Astrocyte (in vitro differentiated cells and primary cell): ENCODE results near the gene C12orf50. TPM values are rescaled to one million over a fixed set of nuclear protein-coding genes. Genes with fewer than 3 reads are reported as not detected.

Source experiments
- DNase-seq: peaks from one replicate; pipeline ENCODE4 v3.0.0-alpha.2; 2010; ENCODE audit warnings: low read depth
- FAIRE-seq: peaks from 2 replicates; lab custom pipeline; 2011; peaks lifted over from hg19 to GRCh38; lab: Jason Lieb, UNC
- H2AFZ ChIP-seq: 2 replicates; pipeline ENCODE4 v1.6.0; 2012; ENCODE audit warnings: low read depth, low read length, inconsistent platforms
- H3K27ac ChIP-seq: 2 replicates; pipeline ENCODE4 v1.5.1; 2011; ENCODE audit warnings: low read depth, low read length, inconsistent platforms
- H3K27me3 ChIP-seq: 2 replicates; pipeline ENCODE4 v1.6.0; 2011; ENCODE audit warnings: low read length, inconsistent platforms; ENCODE audit not compliant: insufficient read depth
- H3K36me3 ChIP-seq: 2 replicates; pipeline ENCODE4 v1.5.1; 2011; ENCODE audit warnings: low read length, inconsistent platforms; ENCODE audit not compliant: insufficient read depth
- H3K4me1 ChIP-seq: 2 replicates; pipeline ENCODE4 v1.5.1; 2011; ENCODE audit warnings: low read length, inconsistent platforms; ENCODE audit not compliant: insufficient read depth
- H3K4me2 ChIP-seq: 2 replicates; pipeline ENCODE4 v1.6.0; 2012; ENCODE audit warnings: low read length, inconsistent platforms
- H3K4me3 ChIP-seq: 2 replicates; pipeline ENCODE4 v1.5.1; 2011; ENCODE audit warnings: low read depth, mild to moderate bottlenecking, low read length, inconsistent platforms; ENCODE audit not compliant: insufficient read depth
- H3K79me2 ChIP-seq: 2 replicates; pipeline ENCODE4 v1.6.0; 2012; ENCODE audit warnings: mild to moderate bottlenecking, low read length, inconsistent platforms; ENCODE audit not compliant: insufficient read depth
- H3K9ac ChIP-seq: 2 replicates; pipeline ENCODE4 v1.6.0; 2012; ENCODE audit warnings: mild to moderate bottlenecking, low read length, inconsistent platforms
- H3K9me3 ChIP-seq: 2 replicates; pipeline ENCODE4 v1.5.1; 2012; ENCODE audit warnings: low read depth, mild to moderate bottlenecking, low read length, inconsistent platforms; ENCODE audit not compliant: insufficient read depth
- H4K20me1 ChIP-seq: 2 replicates; pipeline ENCODE4 v1.6.0; 2012; ENCODE audit warnings: low read length, inconsistent platforms; ENCODE audit not compliant: insufficient read depth
- H3K27ac Mint-ChIP-seq: one replicate; pipeline ENCODE4 v1.8.0; 2021; ENCODE audit warnings: mild to moderate bottlenecking, mixed read lengths; ENCODE audit not compliant: unreplicated experiment
- H3K27me3 Mint-ChIP-seq: one replicate; pipeline ENCODE4 v1.8.0; 2021; ENCODE audit warnings: low read depth, mixed read lengths; ENCODE audit not compliant: unreplicated experiment
- H3K36me3 Mint-ChIP-seq: one replicate; pipeline ENCODE4 v1.8.0; 2021; ENCODE audit warnings: low read depth, mixed read lengths; ENCODE audit not compliant: unreplicated experiment
- H3K4me1 Mint-ChIP-seq: one replicate; pipeline ENCODE4 v1.8.0; 2021; ENCODE audit warnings: low read depth, mixed read lengths; ENCODE audit not compliant: unreplicated experiment
- H3K4me3 Mint-ChIP-seq: one replicate; pipeline ENCODE4 v1.8.0; 2021; ENCODE audit warnings: mild to moderate bottlenecking, moderate library complexity, mixed read lengths; ENCODE audit not compliant: unreplicated experiment
- H3K9me3 Mint-ChIP-seq: one replicate; pipeline ENCODE4 v1.8.0; 2021; ENCODE audit warnings: mild to moderate bottlenecking, mixed read lengths; ENCODE audit not compliant: unreplicated experiment
- EZH2 ChIP-seq: IDR thresholded peaks from 2 replicates; pipeline ENCODE4 v1.6.1; 2012; ENCODE audit warnings: mild to moderate bottlenecking, low read length, inconsistent platforms; ENCODE audit not compliant: insufficient read depth
- total RNA-seq: library from RNA; stranded (reverse); gene quantifications from 2 replicates; pipeline ENCODE4 v1.2.1, GENCODE V29; 2021
- TF ChIP-seq, protein P1 (sequence below): IDR thresholded peaks from 2 replicates; pipeline ENCODE4 v1.5.1; 2011; ENCODE audit warnings: low read depth, mild to moderate bottlenecking, inconsistent platforms, low read length, moderate library complexity; ENCODE audit not compliant: insufficient read depth

The C12orf50 gene
- total RNA-seq, 1 donor from 2014 or later, result not detected

DNA sequence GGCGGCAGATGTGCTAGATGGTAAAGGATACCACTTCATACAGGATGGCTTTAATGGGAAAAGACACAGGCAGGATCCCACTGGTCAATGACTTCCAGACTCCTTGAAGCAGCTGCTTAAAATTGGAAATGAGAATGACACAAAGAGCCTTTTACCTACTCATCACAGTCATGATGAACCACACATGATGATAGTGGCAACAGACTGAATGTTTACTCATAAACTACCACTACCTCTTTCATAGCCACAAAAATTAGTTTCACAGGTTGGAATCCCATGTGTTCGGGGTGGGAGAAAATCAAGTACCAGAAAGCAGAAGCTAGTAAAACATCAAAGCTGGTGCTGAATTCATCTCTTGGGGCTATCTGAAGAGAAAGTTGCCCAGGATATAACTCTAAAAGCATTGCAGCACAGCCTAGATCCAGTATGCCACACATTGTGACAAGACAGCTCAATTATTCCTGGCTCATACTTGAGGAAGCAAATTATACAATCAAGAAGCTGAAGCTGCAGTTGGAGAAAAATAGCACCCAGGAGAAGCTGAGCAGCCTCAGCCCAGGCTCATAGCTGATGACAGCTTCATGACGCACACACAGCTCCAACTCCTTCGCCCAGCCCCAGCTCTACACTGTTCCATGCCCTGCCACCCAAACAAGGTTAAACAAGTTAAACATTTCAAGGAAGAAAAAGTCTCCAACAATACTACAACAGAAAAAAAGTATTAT lies 29.0 kb upstream of the C12orf50 start:
- H3K4me3 ChIP-seq, result no peak overlapping the region
- no peak for DNase-seq
- no peaks in the 10 kb centered on the region for H4K20me1 ChIP-seq
- H3K79me2 ChIP-seq, result no peaks in the 10 kb centered on the region
- peak; percentile 67 for FAIRE-seq
- TF ChIP-seq, protein P1, sequence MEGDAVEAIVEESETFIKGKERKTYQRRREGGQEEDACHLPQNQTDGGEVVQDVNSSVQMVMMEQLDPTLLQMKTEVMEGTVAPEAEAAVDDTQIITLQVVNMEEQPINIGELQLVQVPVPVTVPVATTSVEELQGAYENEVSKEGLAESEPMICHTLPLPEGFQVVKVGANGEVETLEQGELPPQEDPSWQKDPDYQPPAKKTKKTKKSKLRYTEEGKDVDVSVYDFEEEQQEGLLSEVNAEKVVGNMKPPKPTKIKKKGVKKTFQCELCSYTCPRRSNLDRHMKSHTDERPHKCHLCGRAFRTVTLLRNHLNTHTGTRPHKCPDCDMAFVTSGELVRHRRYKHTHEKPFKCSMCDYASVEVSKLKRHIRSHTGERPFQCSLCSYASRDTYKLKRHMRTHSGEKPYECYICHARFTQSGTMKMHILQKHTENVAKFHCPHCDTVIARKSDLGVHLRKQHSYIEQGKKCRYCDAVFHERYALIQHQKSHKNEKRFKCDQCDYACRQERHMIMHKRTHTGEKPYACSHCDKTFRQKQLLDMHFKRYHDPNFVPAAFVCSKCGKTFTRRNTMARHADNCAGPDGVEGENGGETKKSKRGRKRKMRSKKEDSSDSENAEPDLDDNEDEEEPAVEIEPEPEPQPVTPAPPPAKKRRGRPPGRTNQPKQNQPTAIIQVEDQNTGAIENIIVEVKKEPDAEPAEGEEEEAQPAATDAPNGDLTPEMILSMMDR, result no peak
- no peak for TF ChIP-seq EZH2
- no peaks in the 10 kb centered on the region for H3K9me3 ChIP-seq
- Mint-ChIP-seq H3K27ac (no peak overlapping the region), H3K27me3 (no peaks in the 10 kb centered on the region), H3K4me3 (no peak overlapping the region), H3K36me3 (peaks cover 13% of the 10 kb centered on the region), H3K4me1 (no peaks in the 10 kb centered on the region), H3K9me3 (no peaks in the 10 kb centered on the region)
- H3K27me3 ChIP-seq, result no peaks in the 10 kb centered on the region
- no peak overlapping the region for H3K9ac ChIP-seq
- no peak overlapping the region for H3K4me2 ChIP-seq
- H2AFZ ChIP-seq, result no peak overlapping the region
- H3K27ac ChIP-seq, result no peak overlapping the region
- peaks cover 7% of the 10 kb centered on the region for H3K36me3 ChIP-seq
- H3K4me1 ChIP-seq, result no peaks in the 10 kb centered on the region

DNA sequence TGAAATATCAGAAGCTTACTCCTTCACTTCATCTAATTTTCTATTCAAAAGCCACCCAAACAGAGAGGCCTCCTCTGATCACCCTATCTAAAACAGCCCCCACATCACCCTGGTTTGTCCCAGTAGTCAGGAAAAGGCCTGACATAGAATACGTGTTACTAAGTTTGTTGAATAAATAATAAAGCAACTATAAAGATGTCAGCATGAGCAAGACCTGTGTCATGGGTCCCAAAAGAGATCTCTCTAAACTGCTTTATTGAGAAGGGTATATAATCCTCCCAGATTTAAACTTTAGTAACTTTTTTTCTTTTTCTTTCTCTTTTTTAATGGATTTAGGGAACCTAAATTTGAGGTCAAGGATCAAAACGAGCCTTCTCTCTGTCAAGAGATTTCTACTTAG lies 27.4 kb upstream of the C12orf50 start:
- Mint-ChIP-seq H3K4me3 (no peak overlapping the region), H3K9me3 (no peaks in the 10 kb centered on the region), H3K27me3 (no peaks in the 10 kb centered on the region), H3K36me3 (peaks cover 13% of the 10 kb centered on the region), H3K4me1 (no peaks in the 10 kb centered on the region), H3K27ac (no peak overlapping the region)
- no peak for FAIRE-seq
- H3K4me1 ChIP-seq, result no peaks in the 10 kb centered on the region
- no peaks in the 10 kb centered on the region for H3K79me2 ChIP-seq
- H3K27me3 ChIP-seq, result no peaks in the 10 kb centered on the region
- TF ChIP-seq, protein P1, result no peak
- TF ChIP-seq EZH2, result no peak
- peaks cover 7% of the 10 kb centered on the region for H3K36me3 ChIP-seq
- no peaks in the 10 kb centered on the region for H3K9me3 ChIP-seq
- no peak for DNase-seq
- no peak overlapping the region for H3K27ac ChIP-seq
- no peak overlapping the region for H3K4me2 ChIP-seq
- H4K20me1 ChIP-seq, result no peaks in the 10 kb centered on the region
- no peak overlapping the region for H3K9ac ChIP-seq
- no peak overlapping the region for H2AFZ ChIP-seq
- H3K4me3 ChIP-seq, result no peak overlapping the region

- no peak for FAIRE-seq
- H3K36me3 ChIP-seq, result peaks cover 23% of the 10 kb centered on the region
- no peaks in the 10 kb centered on the region for H3K4me1 Mint-ChIP-seq
- no peaks in the 10 kb centered on the region for H3K27me3 ChIP-seq
- H3K36me3 Mint-ChIP-seq, result peaks cover 3% of the 10 kb centered on the region
- H3K4me1 ChIP-seq, result no peaks in the 10 kb centered on the region
- TF ChIP-seq, protein P1, result peak; percentile 27
- TF ChIP-seq EZH2, result no peak
- no peaks in the 10 kb centered on the region for H3K27me3 Mint-ChIP-seq
- no peaks in the 10 kb centered on the region for H3K9me3 ChIP-seq
- H3K4me3 Mint-ChIP-seq, result no peak overlapping the region
- peak; percentile 12 for DNase-seq
- no peaks in the 10 kb centered on the region for H3K9me3 Mint-ChIP-seq
- H2AFZ ChIP-seq, result no peak overlapping the region
- H3K9ac ChIP-seq, result no peak overlapping the region
- H3K79me2 ChIP-seq, result no peaks in the 10 kb centered on the region
- H3K27ac ChIP-seq, result no peak overlapping the region
- H3K4me3 ChIP-seq, result no peak overlapping the region
- no peak overlapping the region for H3K4me2 ChIP-seq
- no peak overlapping the region for H3K27ac Mint-ChIP-seq
- no peaks in the 10 kb centered on the region for H4K20me1 ChIP-seq
These were observed 23.5 kb upstream of the C12orf50 start for GRCh38 chr12:88052686-88053085.
